ENCODE measurements around the gene UBE2H. TPM values are rescaled to one million over a fixed set of nuclear protein-coding genes. Genes with fewer than 3 reads are reported as not detected.
"Not testable (repeated sequence)": the region's sequence is repeated elsewhere in the genome, so short reads cannot be mapped to it uniquely, and the experiment has no call there.

The UBE2H gene
- total RNA-seq, 1 experiment from 2014 or later = 115 TPM

- Mint-ChIP-seq H3K4me3 (ENCODE audit: low read depth, unreplicated experiment) (no peak overlapping the region), H3K9me3 (ENCODE audit: low read depth, unreplicated experiment) (no peaks in the 10 kb centered on the region), H3K27me3 (ENCODE audit: unreplicated experiment) (no peaks in the 10 kb centered on the region), H3K4me1 (ENCODE audit: low read depth, unreplicated experiment) (peaks cover 18% of the 10 kb centered on the region), H3K27ac (ENCODE audit: unreplicated experiment) (no peak overlapping the region), H3K36me3 (ENCODE audit: insufficient read depth, unreplicated experiment) (peaks cover 9% of the 10 kb centered on the region)
- no TSS peak for BruUV-seq (replicated peaks)
- intact Hi-C loops (cut with micrococcal nuclease; ENCODE audit: unreplicated experiment) = no loop called here
- DNase-seq = no peak
- CTCF ChIA-PET = no interaction called here
- TF ChIP-seq, protein P1, sequence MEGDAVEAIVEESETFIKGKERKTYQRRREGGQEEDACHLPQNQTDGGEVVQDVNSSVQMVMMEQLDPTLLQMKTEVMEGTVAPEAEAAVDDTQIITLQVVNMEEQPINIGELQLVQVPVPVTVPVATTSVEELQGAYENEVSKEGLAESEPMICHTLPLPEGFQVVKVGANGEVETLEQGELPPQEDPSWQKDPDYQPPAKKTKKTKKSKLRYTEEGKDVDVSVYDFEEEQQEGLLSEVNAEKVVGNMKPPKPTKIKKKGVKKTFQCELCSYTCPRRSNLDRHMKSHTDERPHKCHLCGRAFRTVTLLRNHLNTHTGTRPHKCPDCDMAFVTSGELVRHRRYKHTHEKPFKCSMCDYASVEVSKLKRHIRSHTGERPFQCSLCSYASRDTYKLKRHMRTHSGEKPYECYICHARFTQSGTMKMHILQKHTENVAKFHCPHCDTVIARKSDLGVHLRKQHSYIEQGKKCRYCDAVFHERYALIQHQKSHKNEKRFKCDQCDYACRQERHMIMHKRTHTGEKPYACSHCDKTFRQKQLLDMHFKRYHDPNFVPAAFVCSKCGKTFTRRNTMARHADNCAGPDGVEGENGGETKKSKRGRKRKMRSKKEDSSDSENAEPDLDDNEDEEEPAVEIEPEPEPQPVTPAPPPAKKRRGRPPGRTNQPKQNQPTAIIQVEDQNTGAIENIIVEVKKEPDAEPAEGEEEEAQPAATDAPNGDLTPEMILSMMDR (IDR thresholded peaks at IDR 0.05; ENCODE audit: unreplicated experiment) = no peak
These were observed 22.5 kb upstream of the UBE2H start for GRCh38 chr7:129975309-129975708.

GRCh38 chr7:129970816-129971215, 18.1 kb upstream of the UBE2H start:
- TF ChIP-seq, protein P1 (IDR thresholded peaks at IDR 0.05; ENCODE audit: unreplicated experiment) = no peak
- intact Hi-C loops (cut with micrococcal nuclease; ENCODE audit: unreplicated experiment) = loop anchor here (5.0 kb wide), 1 partner anchor 36 kb away; no protein-coding TSS in a partner anchor
- peak; percentile 55 for DNase-seq
- Mint-ChIP-seq H3K36me3 (ENCODE audit: insufficient read depth, unreplicated experiment) (peaks cover 21% of the 10 kb centered on the region), H3K27ac (ENCODE audit: unreplicated experiment) (peak overlapping the region; percentile 98), H3K9me3 (ENCODE audit: low read depth, unreplicated experiment) (no peaks in the 10 kb centered on the region), H3K27me3 (ENCODE audit: unreplicated experiment) (no peaks in the 10 kb centered on the region), H3K4me3 (ENCODE audit: low read depth, unreplicated experiment) (peak overlapping the region; percentile 60), H3K4me1 (ENCODE audit: low read depth, unreplicated experiment) (peaks cover 27% of the 10 kb centered on the region)
- CTCF ChIA-PET = interaction anchor here (0.6 to 1.8 kb wide), 4 partner anchors 12 to 84 kb away, joined by 3 to 14 read pairs (median 5); no protein-coding TSS in a partner anchor
- BruUV-seq (replicated peaks) = no TSS peak

- BruUV-seq (replicated peaks) = no TSS peak
- TF ChIP-seq, protein P1 (IDR thresholded peaks at IDR 0.05; ENCODE audit: unreplicated experiment) = no peak
- peaks cover 27% of the 10 kb centered on the region for H3K4me1 Mint-ChIP-seq (ENCODE audit: low read depth, unreplicated experiment)
- intact Hi-C loops (cut with micrococcal nuclease; ENCODE audit: unreplicated experiment) = loop anchor here (5.0 kb wide), 1 partner anchor 37 kb away; no protein-coding TSS in a partner anchor
- peak overlapping the region; percentile 98 for H3K27ac Mint-ChIP-seq (ENCODE audit: unreplicated experiment)
- H3K4me3 Mint-ChIP-seq (ENCODE audit: low read depth, unreplicated experiment) = peak overlapping the region; percentile 60
- no peaks in the 10 kb centered on the region for H3K9me3 Mint-ChIP-seq (ENCODE audit: low read depth, unreplicated experiment)
- peak; percentile 91 for DNase-seq
- H3K27me3 Mint-ChIP-seq (ENCODE audit: unreplicated experiment) = no peaks in the 10 kb centered on the region
- CTCF ChIA-PET = interaction anchor here (0.6 to 1.8 kb wide), 9 partner anchors 11 to 76 kb away, joined by 3 to 14 read pairs (median 4); no protein-coding TSS in a partner anchor
- H3K36me3 Mint-ChIP-seq (ENCODE audit: insufficient read depth, unreplicated experiment) = peaks cover 21% of the 10 kb centered on the region
These were observed 17.2 kb upstream of the UBE2H start for GRCh38 chr7:129969881-129970446.

DNA sequence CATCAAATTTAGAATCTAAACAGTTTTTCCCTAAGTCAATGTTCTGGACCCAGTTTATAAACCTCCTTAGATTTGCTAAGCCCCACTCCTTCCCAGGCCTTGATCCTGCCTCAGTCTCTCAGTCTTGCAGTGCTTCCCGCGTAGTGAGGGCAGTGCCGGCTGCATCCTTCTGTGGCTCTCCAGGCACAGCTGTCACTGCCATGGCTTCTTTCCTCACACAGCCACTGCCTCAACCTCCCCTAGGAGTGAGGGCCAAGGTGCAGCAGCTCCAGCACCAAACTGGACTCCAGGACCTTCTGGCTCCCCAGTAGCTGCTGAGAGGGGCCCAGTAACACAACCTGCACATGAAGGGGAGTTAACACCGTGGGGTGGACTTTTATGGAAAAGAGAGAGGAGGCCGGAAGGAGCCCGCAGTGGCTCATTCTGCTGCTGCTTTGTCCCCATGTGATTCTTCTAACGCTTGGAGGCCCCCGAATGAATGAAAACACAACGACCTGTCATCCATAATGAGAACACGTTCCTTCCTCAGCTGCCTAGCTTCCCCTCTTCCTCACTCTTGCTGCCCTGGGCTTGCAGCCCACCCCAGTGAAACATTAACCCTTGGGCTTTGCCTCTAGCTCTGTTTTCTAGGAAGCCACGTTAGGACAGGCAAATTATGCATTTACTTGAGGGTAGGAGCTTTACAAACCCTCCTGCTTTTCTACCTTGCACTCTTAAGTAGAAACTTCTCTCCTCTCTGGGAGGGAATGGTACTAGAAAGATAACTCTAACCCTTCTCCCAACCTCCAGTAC, 16.0 kb upstream of the UBE2H start:
- intact Hi-C loops (cut with micrococcal nuclease; ENCODE audit: unreplicated experiment) = no loop called here
- DNase-seq = no peak
- Mint-ChIP-seq H3K4me1 (ENCODE audit: low read depth, unreplicated experiment) (peaks cover 27% of the 10 kb centered on the region), H3K9me3 (ENCODE audit: low read depth, unreplicated experiment) (no peaks in the 10 kb centered on the region), H3K36me3 (ENCODE audit: insufficient read depth, unreplicated experiment) (peaks cover 21% of the 10 kb centered on the region), H3K4me3 (ENCODE audit: low read depth, unreplicated experiment) (no peak overlapping the region), H3K27me3 (ENCODE audit: unreplicated experiment) (no peaks in the 10 kb centered on the region), H3K27ac (ENCODE audit: unreplicated experiment) (peak overlapping the region; percentile 98)
- TF ChIP-seq, protein P1 (IDR thresholded peaks at IDR 0.05; ENCODE audit: unreplicated experiment) = no peak
- no TSS peak for BruUV-seq (replicated peaks)
- CTCF ChIA-PET = no interaction called here

- CTCF ChIA-PET; H3K36me3 Mint-ChIP-seq (ENCODE audit: insufficient read depth, unreplicated experiment); BruUV-seq (replicated peaks); intact Hi-C loops (cut with micrococcal nuclease; ENCODE audit: unreplicated experiment); H3K9me3 Mint-ChIP-seq (ENCODE audit: low read depth, unreplicated experiment); DNase-seq; H3K4me3 Mint-ChIP-seq (ENCODE audit: low read depth, unreplicated experiment); H3K27me3 Mint-ChIP-seq (ENCODE audit: unreplicated experiment): not testable (repeated sequence)
- Mint-ChIP-seq H3K27ac (ENCODE audit: unreplicated experiment) (peak overlapping the region; percentile 78), H3K4me1 (ENCODE audit: low read depth, unreplicated experiment) (peaks cover 32% of the 10 kb centered on the region)
These were observed 7.4 kb upstream of the UBE2H start for GRCh38 chr7:129960204-129960475.
